Ecto neural progenitor cell (in vitro differentiated cells): Measurements from ENCODE around the gene CIT.
"Not testable (repeated sequence)": the region's sequence is repeated elsewhere in the genome, so short reads cannot be mapped to it uniquely, and the experiment has no call there.

ENCODE experiments used
- DNase-seq: peaks from one replicate; pipeline ENCODE4 v3.0.0-alpha.2; 2018; ENCODE audit warnings: low spot score

The CIT gene

GRCh38 chr12:119876761-119877638 lies at the start of gene CIT:
Gene CIT (minus strand): TSS chr12:119877320. CDS start chr12:119876168, 1,152 bp downstream.
- peak; percentile 98 for DNase-seq

- no peak for DNase-seq
Measured at GRCh38 chr12:119925269-119925668, 48.1 kb upstream of the CIT start.

- DNase-seq = no peak
Measured at GRCh38 chr12:119920064-119920463, 42.9 kb upstream of the CIT start.

- DNase-seq = no peak
Measured at GRCh38 chr12:119915894-119916510, 38.9 kb upstream of the CIT start.

- no peak for DNase-seq
Measured at GRCh38 chr12:119914666-119915065, 37.5 kb upstream of the CIT start.

GRCh38 chr12:119913536-119914330 lies 36.6 kb upstream of the CIT start:
- no peak for DNase-seq

GRCh38 chr12:119911182-119911581 lies 34.1 kb upstream of the CIT start:
- no peak for DNase-seq

- no peak for DNase-seq
Measured at GRCh38 chr12:119910586-119910985, 33.5 kb upstream of the CIT start.

GRCh38 chr12:119902084-119902509 lies 25.0 kb upstream of the CIT start:
- peak; percentile 79 for DNase-seq

GRCh38 chr12:119901670-119902069 lies 24.6 kb upstream of the CIT start:
- DNase-seq = no peak

GRCh38 chr12:119894916-119895315 lies 17.8 kb upstream of the CIT start:
- DNase-seq = no peak

- not testable (repeated sequence) for DNase-seq
Measured at GRCh38 chr12:119892611-119893010, 15.5 kb upstream of the CIT start.

- DNase-seq = no peak
Measured at GRCh38 chr12:119885549-119885948, 8.4 kb upstream of the CIT start.

- DNase-seq = not testable (repeated sequence)
Measured at GRCh38 chr12:119883791-119884190, 6.7 kb upstream of the CIT start.

- no peak for DNase-seq
Measured at GRCh38 chr12:119883237-119883636, 6.1 kb upstream of the CIT start.

GRCh38 chr12:119877639-119877948 lies 474 bp upstream of the CIT start:
- DNase-seq = no peak

GRCh38 chr12:119870457-119870856 lies 6.7 kb downstream of the CIT start:
- no peak for DNase-seq

- no peak for DNase-seq
Measured at GRCh38 chr12:119869720-119870119, 7.4 kb downstream of the CIT start.

- DNase-seq = no peak
Measured at GRCh38 chr12:119868992-119869391, 8.1 kb downstream of the CIT start.

GRCh38 chr12:119864591-119864990 lies 12.5 kb downstream of the CIT start:
- DNase-seq = no peak

- DNase-seq = no peak
Measured at GRCh38 chr12:119859241-119859640, 17.9 kb downstream of the CIT start.

GRCh38 chr12:119857041-119857591 lies 20.0 kb downstream of the CIT start:
- DNase-seq = no peak
